Measurements from ENCODE around the gene CHCHD3. TPM values are rescaled to one million over a fixed set of nuclear protein-coding genes. Genes with fewer than 3 reads are reported as not detected.

The CHCHD3 gene
- total and polyA plus RNA-seq, 9 of the 15 experiments (the other 6 are each of a cell fraction or from before 2014, with no cell fraction given): 66.2 to 279 (median 204) TPM

DNA sequence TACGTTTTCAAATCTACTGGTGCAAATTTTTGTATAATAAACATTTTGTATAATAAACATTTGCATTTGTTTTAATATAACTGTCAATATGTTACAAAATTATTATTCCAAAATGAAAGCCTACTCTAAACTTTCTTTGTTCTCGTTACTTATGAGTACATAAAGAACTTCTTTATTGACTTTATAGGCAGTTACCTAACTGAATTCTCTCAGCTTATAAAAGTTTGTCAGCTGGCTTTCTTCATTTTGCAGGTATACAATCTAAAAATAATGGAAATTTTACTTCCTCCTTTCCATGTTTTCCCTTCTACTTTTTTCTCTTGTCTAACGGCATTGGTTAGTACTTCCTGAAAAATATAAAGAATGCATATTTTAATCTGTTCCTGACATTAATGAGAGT lies 137.1 kb downstream of the CHCHD3 start (continued):
- TF ChIP-seq, protein P1, sequence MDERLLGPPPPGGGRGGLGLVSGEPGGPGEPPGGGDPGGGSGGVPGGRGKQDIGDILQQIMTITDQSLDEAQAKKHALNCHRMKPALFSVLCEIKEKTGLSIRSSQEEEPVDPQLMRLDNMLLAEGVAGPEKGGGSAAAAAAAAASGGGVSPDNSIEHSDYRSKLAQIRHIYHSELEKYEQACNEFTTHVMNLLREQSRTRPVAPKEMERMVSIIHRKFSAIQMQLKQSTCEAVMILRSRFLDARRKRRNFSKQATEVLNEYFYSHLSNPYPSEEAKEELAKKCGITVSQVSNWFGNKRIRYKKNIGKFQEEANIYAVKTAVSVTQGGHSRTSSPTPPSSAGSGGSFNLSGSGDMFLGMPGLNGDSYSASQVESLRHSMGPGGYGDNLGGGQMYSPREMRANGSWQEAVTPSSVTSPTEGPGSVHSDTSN (CRISPR knock-in tag; IDR thresholded peaks at IDR 0.05; ENCODE audit: low read depth): no peak
- TF ChIP-seq, protein P1 (tag; conservative IDR thresholded peaks at IDR 0.05; ENCODE audit: low read depth): no peak
- no peak for TF ChIP-seq RBM15 (IDR thresholded peaks at IDR 0.05; ENCODE audit: insufficient read depth, low read length)
- TF ChIP-seq CAMTA2 (CRISPR knock-in tag; conservative IDR thresholded peaks at IDR 0.05): no peak
- TF ChIP-seq HMGN3 (IDR thresholded peaks at IDR 0.05; ENCODE audit: borderline replicate concordance, extremely low read depth, insufficient read length, low read depth, low read length): no peak
- TF ChIP-seq HNRNPL (IDR thresholded peaks at IDR 0.05; ENCODE audit: low read depth, low read length): no peak
- TF ChIP-seq, protein P2, sequence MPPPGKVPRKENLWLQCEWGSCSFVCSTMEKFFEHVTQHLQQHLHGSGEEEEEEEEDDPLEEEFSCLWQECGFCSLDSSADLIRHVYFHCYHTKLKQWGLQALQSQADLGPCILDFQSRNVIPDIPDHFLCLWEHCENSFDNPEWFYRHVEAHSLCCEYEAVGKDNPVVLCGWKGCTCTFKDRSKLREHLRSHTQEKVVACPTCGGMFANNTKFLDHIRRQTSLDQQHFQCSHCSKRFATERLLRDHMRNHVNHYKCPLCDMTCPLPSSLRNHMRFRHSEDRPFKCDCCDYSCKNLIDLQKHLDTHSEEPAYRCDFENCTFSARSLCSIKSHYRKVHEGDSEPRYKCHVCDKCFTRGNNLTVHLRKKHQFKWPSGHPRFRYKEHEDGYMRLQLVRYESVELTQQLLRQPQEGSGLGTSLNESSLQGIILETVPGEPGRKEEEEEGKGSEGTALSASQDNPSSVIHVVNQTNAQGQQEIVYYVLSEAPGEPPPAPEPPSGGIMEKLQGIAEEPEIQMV (tag; conservative IDR thresholded peaks at IDR 0.05; ENCODE audit: low read depth): no peak
- TF ChIP-seq, protein P3, sequence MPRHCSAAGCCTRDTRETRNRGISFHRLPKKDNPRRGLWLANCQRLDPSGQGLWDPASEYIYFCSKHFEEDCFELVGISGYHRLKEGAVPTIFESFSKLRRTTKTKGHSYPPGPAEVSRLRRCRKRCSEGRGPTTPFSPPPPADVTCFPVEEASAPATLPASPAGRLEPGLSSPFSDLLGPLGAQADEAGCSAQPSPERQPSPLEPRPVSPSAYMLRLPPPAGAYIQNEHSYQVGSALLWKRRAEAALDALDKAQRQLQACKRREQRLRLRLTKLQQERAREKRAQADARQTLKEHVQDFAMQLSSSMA (CRISPR knock-in tag; IDR thresholded peaks at IDR 0.05): no peak

Data from K562 (cell line).